HS-27A (cell line): ENCODE measurements around the gene BOK.
"Not testable (repeated sequence)": the region's sequence is repeated elsewhere in the genome, so short reads cannot be mapped to it uniquely, and the experiment has no call there.

ENCODE experiments used
- DNase-seq: peaks from one replicate; pipeline ENCODE4 v3.0.0-alpha.2; 2012; ENCODE audit warnings: low read depth, missing footprints

BOK gene

GRCh38 chr2:241558532-241559322, at the start of gene BOK:
TSS of gene BOK (plus strand) at chr2:241558745. CDS start at chr2:241559484, 739 bp downstream.
- no peak for DNase-seq

GRCh38 chr2:241509155-241509784, 49.3 kb upstream of the BOK start:
- DNase-seq: no peak

- no peak for DNase-seq
These were observed 47.3 kb upstream of the BOK start for GRCh38 chr2:241511091-241511741.

- DNase-seq: no peak
These were observed 44.0 kb upstream of the BOK start for GRCh38 chr2:241514553-241514952.

GRCh38 chr2:241514986-241515737, 43.4 kb upstream of the BOK start:
- DNase-seq: no peak

GRCh38 chr2:241516520-241516965, 42.0 kb upstream of the BOK start:
- DNase-seq: no peak

- no peak for DNase-seq
These were observed 41.2 kb upstream of the BOK start for GRCh38 chr2:241517297-241517696.

GRCh38 chr2:241519669-241520068, 38.9 kb upstream of the BOK start:
- DNase-seq: no peak

GRCh38 chr2:241522477-241522876, 36.1 kb upstream of the BOK start:
- DNase-seq: no peak

- not testable (repeated sequence) for DNase-seq
These were observed 32.4 kb upstream of the BOK start for GRCh38 chr2:241525818-241526780.

GRCh38 chr2:241530571-241530970, 28.0 kb upstream of the BOK start:
- no peak for DNase-seq

- DNase-seq: no peak
These were observed 27.3 kb upstream of the BOK start for GRCh38 chr2:241531161-241531722.

GRCh38 chr2:241532168-241532567, 26.4 kb upstream of the BOK start:
- DNase-seq: no peak

- no peak for DNase-seq
These were observed 25.6 kb upstream of the BOK start for GRCh38 chr2:241532733-241533601.

- DNase-seq: no peak
These were observed 24.3 kb upstream of the BOK start for GRCh38 chr2:241534293-241534692.

- DNase-seq: no peak
These were observed 23.7 kb upstream of the BOK start for GRCh38 chr2:241534701-241535375.

- DNase-seq: no peak
These were observed 22.5 kb upstream of the BOK start for GRCh38 chr2:241535871-241536655.
